Prostate gland (tissue), 2 donors: ENCODE data around the gene SUGCT.

ENCODE experiments used
- CTCF ChIP-seq, 4 experiments: fragments of 200-600 bp in 2 of 4; fragments of 450-650 bp in 2 of 4; sonication (generic) in 2 of 4; IDR thresholded peaks; 1 replicate in 3 of 4; 2 replicates in 1 of 4; pipeline ENCODE4 v1.5.1; 2016 to 2019; ENCODE audit warnings: antibody characterized with exemption in 4 of 4, mild to moderate bottlenecking in 2 of 4, moderate library complexity in 2 of 4
- POLR2A ChIP-seq: fragments of 450-650 bp; IDR thresholded peaks from one replicate; pipeline ENCODE4 v1.6.1; 2016; ENCODE audit warnings: antibody characterized with exemption, mild to moderate bottlenecking

DNA sequence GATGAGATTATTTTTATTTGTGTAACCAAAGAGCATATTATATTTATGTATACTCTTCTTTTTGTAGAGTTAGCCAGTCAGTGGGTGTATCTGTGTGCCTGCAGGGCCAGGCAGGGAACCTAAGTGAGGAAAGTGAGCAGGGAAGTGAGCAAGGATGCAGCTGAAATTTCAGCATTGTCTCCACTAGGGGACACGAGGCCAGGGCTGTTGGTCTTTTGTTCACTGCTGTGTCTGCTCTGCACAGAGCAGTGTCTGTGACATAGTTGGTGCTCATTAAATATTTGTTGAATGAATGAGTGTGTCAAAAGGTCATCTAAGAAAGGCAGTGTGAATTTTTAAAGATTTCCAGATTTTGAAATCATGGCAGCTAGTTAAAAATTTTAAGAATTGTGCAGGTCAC is 51.8 kb downstream of the SUGCT start:
- TF ChIP-seq POLR2A, result no peak
- TF ChIP-seq CTCF (IDR thresholded peaks at IDR 0.05), result no peak
